Stimulated activated CD4-positive, alpha-beta T cell treated with anti-CD3 and anti-CD28 coated beads, Interleukin-15, amount 100 ng/mL, for 48 hours (primary cell): ENCODE data around the gene HMCN2.
"Not testable (repeated sequence)": the region's sequence is repeated elsewhere in the genome, so short reads cannot be mapped to it uniquely, and the experiment has no call there.

Source experiments
- DNase-seq, 2 donors: peaks; one replicate each; pipeline ENCODE4 v3.0.0-alpha.2; 2020; ENCODE audit warnings: low read depth in 2 of 2

HMCN2 gene

GRCh38 chr9:130239363-130239695 is 26.2 kb upstream of the HMCN2 start:
- no peak for DNase-seq

GRCh38 chr9:130239741-130240241 is 25.8 kb upstream of the HMCN2 start:
- peak; percentile 30 to 48 for DNase-seq

- peak in 1 of 2 donors; percentile 22 for DNase-seq
These were observed 25.0 kb upstream of the HMCN2 start for GRCh38 chr9:130240410-130241197.

- no peak for DNase-seq
These were observed 24.4 kb upstream of the HMCN2 start for GRCh38 chr9:130241198-130241535.

GRCh38 chr9:130242270-130243014 is 23.1 kb upstream of the HMCN2 start:
- DNase-seq = no peak

- peak; percentile 58 to 80 for DNase-seq
These were observed 22.3 kb upstream of the HMCN2 start for GRCh38 chr9:130243015-130243881.

- DNase-seq = no peak
These were observed 21.7 kb upstream of the HMCN2 start for GRCh38 chr9:130243882-130244170.

GRCh38 chr9:130244548-130245165 is 20.9 kb upstream of the HMCN2 start:
- DNase-seq = no peak

- DNase-seq = no peak
These were observed 20.1 kb upstream of the HMCN2 start for GRCh38 chr9:130245474-130245873.

GRCh38 chr9:130246126-130246525 is 19.4 kb upstream of the HMCN2 start:
- no peak for DNase-seq

GRCh38 chr9:130254747-130255630 is 10.6 kb upstream of the HMCN2 start:
- DNase-seq = no peak

- no peak for DNase-seq
These were observed 9.9 kb upstream of the HMCN2 start for GRCh38 chr9:130255631-130256134.

- no peak for DNase-seq
These were observed 8.9 kb upstream of the HMCN2 start for GRCh38 chr9:130256644-130257043.

- DNase-seq = not testable (repeated sequence)
These were observed 7.4 kb upstream of the HMCN2 start for GRCh38 chr9:130258137-130258536.

- no peak for DNase-seq
These were observed 6.5 kb upstream of the HMCN2 start for GRCh38 chr9:130259044-130259443.

- DNase-seq = no peak
These were observed 4.5 kb upstream of the HMCN2 start for GRCh38 chr9:130260816-130261765.

- no peak for DNase-seq
These were observed 3.4 kb upstream of the HMCN2 start for GRCh38 chr9:130262061-130262745.

- no peak for DNase-seq
These were observed 2.8 kb upstream of the HMCN2 start for GRCh38 chr9:130262771-130263170.
